Loucy (cell line): ENCODE results near the gene CD4.

ENCODE experiments used
- H2AFZ ChIP-seq: fragments of 200-600 bp; sonication (generic); 2 replicates; pipeline ENCODE4 v1.6.0; 2016; ENCODE audit warnings: antibody characterized with exemption, mild to moderate bottlenecking, low read length, moderate library complexity
- H3F3A ChIP-seq: fragments of 200-600 bp; 2 replicates; pipeline ENCODE4 v1.6.0; 2016; ENCODE audit warnings: antibody characterized with exemption, low read depth, mild to moderate bottlenecking
- H3K27me3 ChIP-seq: fragments of 200-600 bp; sonication (generic); 2 replicates; pipeline ENCODE4 v1.6.1; 2014; ENCODE audit warnings: low read length, mild to moderate bottlenecking; ENCODE audit not compliant: insufficient read depth, poor library complexity, severe bottlenecking
- H3K36me3 ChIP-seq: fragments of 200-600 bp; sonication (generic); 2 replicates; pipeline ENCODE4 v1.6.1; 2016; ENCODE audit warnings: low read length; ENCODE audit not compliant: insufficient read depth
- H3K4me1 ChIP-seq: fragments of 200-600 bp; sonication (generic); 2 replicates; pipeline ENCODE4 v1.5.1; 2014; ENCODE audit warnings: low read length, mild to moderate bottlenecking; ENCODE audit not compliant: insufficient read depth, poor library complexity, severe bottlenecking
- H3K4me2 ChIP-seq: fragments of 200-600 bp; sonication (generic); 2 replicates; pipeline ENCODE4 v1.6.0; 2014; ENCODE audit warnings: antibody characterized with exemption, low read length, low read depth, mild to moderate bottlenecking; ENCODE audit not compliant: poor library complexity, severe bottlenecking
- H3K4me3 ChIP-seq: fragments of 200-600 bp; sonication (generic); 2 replicates; pipeline ENCODE4 v1.5.1; 2014; ENCODE audit warnings: low read length, mild to moderate bottlenecking, mixed read lengths; ENCODE audit not compliant: poor library complexity, severe bottlenecking
- H3K79me2 ChIP-seq: fragments of 200-600 bp; sonication (generic); 2 replicates; pipeline ENCODE4 v1.6.1; 2014; ENCODE audit warnings: low read length; ENCODE audit not compliant: insufficient read depth
- H3K9ac ChIP-seq: fragments of 200-600 bp; sonication (generic); 2 replicates; pipeline ENCODE4 v1.6.0; 2014; ENCODE audit warnings: mild to moderate bottlenecking, low read depth, low read length, moderate library complexity; ENCODE audit not compliant: poor library complexity, severe bottlenecking
- H3K9me2 ChIP-seq: fragments of 200-600 bp; sonication (generic); replicated peaks from 2 replicates; pipeline ENCODE4 v1.6.1; 2016; ENCODE audit warnings: low read depth, low read length, mixed read lengths
- H3K9me3 ChIP-seq: fragments of 200-600 bp; sonication (generic); 2 replicates; pipeline ENCODE4 v1.6.1; 2014; ENCODE audit warnings: mild to moderate bottlenecking, antibody characterized with exemption, low read length, low read depth; ENCODE audit not compliant: insufficient read depth
- H4K20me1 ChIP-seq: fragments of 200-600 bp; sonication (generic); 2 replicates; pipeline ENCODE4 v1.6.0; 2014; ENCODE audit warnings: antibody characterized with exemption, low read length, mild to moderate bottlenecking; ENCODE audit not compliant: insufficient read depth, poor library complexity, severe bottlenecking
- EZH2phosphoT487 ChIP-seq: fragments of 200-600 bp; IDR thresholded peaks from 2 replicates; pipeline ENCODE4 v1.6.1; 2018; ENCODE audit warnings: antibody characterized with exemption, mild to moderate bottlenecking, moderate library complexity, borderline replicate concordance
- TF ChIP-seq, protein P1 (sequence below): fragments of 200-600 bp; sonication (generic); conservative IDR thresholded peaks from 2 replicates; pipeline ENCODE4 v1.5.1; 2014; ENCODE audit warnings: mild to moderate bottlenecking, antibody characterized with exemption, low read length

Gene CD4

GRCh38 chr12:6752921-6753771 is 36.2 kb upstream of the CD4 start, which contains the start of gene MLF2:
Gene MLF2 (minus strand): TSS chr12:6753141. CDS start chr12:6752334, 807 bp downstream.
- H3F3A ChIP-seq, result no peaks in the 10 kb centered on the region
- H3K9me2 ChIP-seq, result no peaks in the 10 kb centered on the region
- no peaks in the 10 kb centered on the region for H3K9me3 ChIP-seq
- TF ChIP-seq EZH2phosphoT487, result no peak
- TF ChIP-seq, protein P1, sequence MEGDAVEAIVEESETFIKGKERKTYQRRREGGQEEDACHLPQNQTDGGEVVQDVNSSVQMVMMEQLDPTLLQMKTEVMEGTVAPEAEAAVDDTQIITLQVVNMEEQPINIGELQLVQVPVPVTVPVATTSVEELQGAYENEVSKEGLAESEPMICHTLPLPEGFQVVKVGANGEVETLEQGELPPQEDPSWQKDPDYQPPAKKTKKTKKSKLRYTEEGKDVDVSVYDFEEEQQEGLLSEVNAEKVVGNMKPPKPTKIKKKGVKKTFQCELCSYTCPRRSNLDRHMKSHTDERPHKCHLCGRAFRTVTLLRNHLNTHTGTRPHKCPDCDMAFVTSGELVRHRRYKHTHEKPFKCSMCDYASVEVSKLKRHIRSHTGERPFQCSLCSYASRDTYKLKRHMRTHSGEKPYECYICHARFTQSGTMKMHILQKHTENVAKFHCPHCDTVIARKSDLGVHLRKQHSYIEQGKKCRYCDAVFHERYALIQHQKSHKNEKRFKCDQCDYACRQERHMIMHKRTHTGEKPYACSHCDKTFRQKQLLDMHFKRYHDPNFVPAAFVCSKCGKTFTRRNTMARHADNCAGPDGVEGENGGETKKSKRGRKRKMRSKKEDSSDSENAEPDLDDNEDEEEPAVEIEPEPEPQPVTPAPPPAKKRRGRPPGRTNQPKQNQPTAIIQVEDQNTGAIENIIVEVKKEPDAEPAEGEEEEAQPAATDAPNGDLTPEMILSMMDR, result peak; percentile 91
- H3K36me3 ChIP-seq, result peaks cover 17% of the 10 kb centered on the region; the same call in 1 of the 2 replicates
- H3K4me2 ChIP-seq, result peak within 1 kb of the TSS; percentile 98
- H3K4me1 ChIP-seq, result peaks cover 26% of the 10 kb centered on the region
- peak within 1 kb of the TSS; percentile 97 for H3K9ac ChIP-seq
- H3K27me3 ChIP-seq, result peaks cover 3% of the 10 kb centered on the region
- H4K20me1 ChIP-seq, result peaks cover 13% of the 10 kb centered on the region
- peak within 1 kb of the TSS; percentile 87 for H3K4me3 ChIP-seq
- peak within 1 kb of the TSS; percentile 68 for H2AFZ ChIP-seq
- H3K79me2 ChIP-seq, result peaks cover 30% of the 10 kb centered on the region

DNA sequence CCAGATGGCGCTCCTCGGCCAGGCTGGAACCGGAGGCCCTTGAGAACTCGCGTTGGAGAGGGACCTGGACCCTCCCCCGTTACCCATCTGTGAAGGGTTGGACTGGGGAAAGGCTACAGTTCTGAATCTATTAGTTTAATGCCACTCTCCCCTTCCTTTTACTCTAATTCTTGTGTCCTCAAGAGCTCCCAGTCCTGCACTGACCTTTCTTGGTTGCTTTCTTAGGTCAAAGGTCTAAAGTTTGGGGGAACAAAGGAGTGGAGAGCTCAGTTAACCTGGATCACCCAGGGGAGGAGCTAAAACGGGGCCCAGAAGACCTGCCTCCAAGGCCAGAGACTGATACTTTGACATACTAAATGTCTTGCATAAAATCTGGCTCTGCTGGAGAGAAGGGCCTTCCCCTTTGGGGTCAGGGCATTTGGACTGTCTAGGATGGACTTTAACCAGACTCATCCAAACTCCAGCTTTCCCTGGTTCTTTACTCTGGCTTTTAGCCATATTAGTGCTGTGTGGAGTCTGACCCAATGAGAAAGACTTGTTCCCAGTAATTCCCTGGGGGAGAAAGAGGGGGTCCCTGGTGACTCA is 35.5 kb upstream of the CD4 start:
- H3K4me2 ChIP-seq, result peak overlapping the region; percentile 98
- peak overlapping the region; percentile 43; the same call in 1 of the 2 replicates for H2AFZ ChIP-seq
- peaks cover 13% of the 10 kb centered on the region for H4K20me1 ChIP-seq
- no peaks in the 10 kb centered on the region for H3K9me2 ChIP-seq
- H3K4me3 ChIP-seq, result peak overlapping the region; percentile 87
- peak overlapping the region; percentile 97 for H3K9ac ChIP-seq
- peaks cover 14% of the 10 kb centered on the region; the same call in 1 of the 2 replicates for H3K36me3 ChIP-seq
- H3K79me2 ChIP-seq, result peaks cover 30% of the 10 kb centered on the region
- no peaks in the 10 kb centered on the region for H3F3A ChIP-seq
- H3K4me1 ChIP-seq, result peaks cover 29% of the 10 kb centered on the region
- H3K27me3 ChIP-seq, result peaks cover 3% of the 10 kb centered on the region
- H3K9me3 ChIP-seq, result no peaks in the 10 kb centered on the region
- no peak for TF ChIP-seq EZH2phosphoT487
- TF ChIP-seq, protein P1, result no peak

- H3K4me2 ChIP-seq, result peak overlapping the region; percentile 98
- peak overlapping the region; percentile 97 for H3K9ac ChIP-seq
Observed at GRCh38 chr12:6754411-6754810, 34.9 kb upstream of the CD4 start.

More at GRCh38 chr12:6754411-6754810, 34.9 kb upstream of the CD4 start:
- peaks cover 30% of the 10 kb centered on the region for H3K79me2 ChIP-seq
- no peaks in the 10 kb centered on the region for H3K9me3 ChIP-seq
- no peaks in the 10 kb centered on the region for H3K9me2 ChIP-seq
- H3K4me1 ChIP-seq, result peaks cover 29% of the 10 kb centered on the region
- H3K36me3 ChIP-seq, result peaks cover 9% of the 10 kb centered on the region; the same call in 1 of the 2 replicates
- TF ChIP-seq EZH2phosphoT487, result no peak
- TF ChIP-seq, protein P1, result no peak
- peaks cover 3% of the 10 kb centered on the region for H3K27me3 ChIP-seq
- H2AFZ ChIP-seq, result no peak overlapping the region
- H4K20me1 ChIP-seq, result peaks cover 13% of the 10 kb centered on the region
- H3F3A ChIP-seq, result no peaks in the 10 kb centered on the region
- no peak overlapping the region for H3K4me3 ChIP-seq
